Measurements from ENCODE around the gene SLC16A12.

Gene SLC16A12

DNA sequence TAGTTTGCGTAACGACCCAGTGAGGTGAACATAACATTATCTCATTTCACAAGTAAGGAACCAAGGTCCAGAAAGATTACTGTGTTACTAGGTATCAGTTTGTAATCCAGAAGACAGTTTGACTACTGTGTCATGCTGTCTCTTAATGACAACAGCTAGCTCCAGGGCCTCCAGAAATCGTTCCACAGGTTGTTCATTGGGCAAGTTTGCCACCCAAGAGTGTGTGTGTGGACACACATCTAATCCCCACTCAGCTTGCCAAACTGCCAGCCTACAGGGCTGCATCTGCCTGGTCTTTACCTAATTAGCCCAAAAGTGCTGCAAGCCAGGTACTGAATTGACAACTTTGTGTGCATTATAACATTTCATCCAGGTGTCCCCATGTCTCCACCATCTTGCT is 27.9 kb upstream of the SLC16A12 start:
- DNase-seq (ENCODE audit: low read depth), result no peak
- TF ChIP-seq, protein P1, sequence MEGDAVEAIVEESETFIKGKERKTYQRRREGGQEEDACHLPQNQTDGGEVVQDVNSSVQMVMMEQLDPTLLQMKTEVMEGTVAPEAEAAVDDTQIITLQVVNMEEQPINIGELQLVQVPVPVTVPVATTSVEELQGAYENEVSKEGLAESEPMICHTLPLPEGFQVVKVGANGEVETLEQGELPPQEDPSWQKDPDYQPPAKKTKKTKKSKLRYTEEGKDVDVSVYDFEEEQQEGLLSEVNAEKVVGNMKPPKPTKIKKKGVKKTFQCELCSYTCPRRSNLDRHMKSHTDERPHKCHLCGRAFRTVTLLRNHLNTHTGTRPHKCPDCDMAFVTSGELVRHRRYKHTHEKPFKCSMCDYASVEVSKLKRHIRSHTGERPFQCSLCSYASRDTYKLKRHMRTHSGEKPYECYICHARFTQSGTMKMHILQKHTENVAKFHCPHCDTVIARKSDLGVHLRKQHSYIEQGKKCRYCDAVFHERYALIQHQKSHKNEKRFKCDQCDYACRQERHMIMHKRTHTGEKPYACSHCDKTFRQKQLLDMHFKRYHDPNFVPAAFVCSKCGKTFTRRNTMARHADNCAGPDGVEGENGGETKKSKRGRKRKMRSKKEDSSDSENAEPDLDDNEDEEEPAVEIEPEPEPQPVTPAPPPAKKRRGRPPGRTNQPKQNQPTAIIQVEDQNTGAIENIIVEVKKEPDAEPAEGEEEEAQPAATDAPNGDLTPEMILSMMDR (conservative IDR thresholded peaks at IDR 0.05; ENCODE audit: control insufficient read depth, insufficient read depth, low read depth, low read length), result no peak
- H3K4me3 ChIP-seq (ENCODE audit: control insufficient read depth, low read depth, low read length), result no peak overlapping the region

DNA sequence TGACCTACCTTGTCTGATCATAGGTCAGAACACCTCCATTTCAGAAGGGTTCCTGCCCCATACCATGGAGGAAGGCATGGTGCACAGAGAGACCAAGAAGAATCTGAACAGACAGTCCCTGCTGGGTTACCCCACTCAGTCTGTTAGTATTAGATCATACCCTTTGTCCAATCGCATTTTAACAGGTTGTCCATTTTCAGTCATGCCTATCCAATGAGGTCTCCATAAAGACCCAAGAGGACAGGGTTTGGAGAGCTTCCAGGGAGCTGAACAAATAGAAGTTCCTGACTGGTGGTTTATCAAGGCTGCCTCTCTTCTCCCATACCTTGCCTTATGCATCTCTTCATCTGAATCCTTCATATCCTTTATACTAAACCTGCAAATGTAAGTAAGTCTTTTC is 21.2 kb upstream of the SLC16A12 start:
- TF ChIP-seq, protein P1 (conservative IDR thresholded peaks at IDR 0.05; ENCODE audit: control insufficient read depth, insufficient read depth, low read depth, low read length), result no peak
- DNase-seq (ENCODE audit: low read depth), result peak; percentile 76
- no peak overlapping the region for H3K4me3 ChIP-seq (ENCODE audit: control insufficient read depth, low read depth, low read length)

DNA sequence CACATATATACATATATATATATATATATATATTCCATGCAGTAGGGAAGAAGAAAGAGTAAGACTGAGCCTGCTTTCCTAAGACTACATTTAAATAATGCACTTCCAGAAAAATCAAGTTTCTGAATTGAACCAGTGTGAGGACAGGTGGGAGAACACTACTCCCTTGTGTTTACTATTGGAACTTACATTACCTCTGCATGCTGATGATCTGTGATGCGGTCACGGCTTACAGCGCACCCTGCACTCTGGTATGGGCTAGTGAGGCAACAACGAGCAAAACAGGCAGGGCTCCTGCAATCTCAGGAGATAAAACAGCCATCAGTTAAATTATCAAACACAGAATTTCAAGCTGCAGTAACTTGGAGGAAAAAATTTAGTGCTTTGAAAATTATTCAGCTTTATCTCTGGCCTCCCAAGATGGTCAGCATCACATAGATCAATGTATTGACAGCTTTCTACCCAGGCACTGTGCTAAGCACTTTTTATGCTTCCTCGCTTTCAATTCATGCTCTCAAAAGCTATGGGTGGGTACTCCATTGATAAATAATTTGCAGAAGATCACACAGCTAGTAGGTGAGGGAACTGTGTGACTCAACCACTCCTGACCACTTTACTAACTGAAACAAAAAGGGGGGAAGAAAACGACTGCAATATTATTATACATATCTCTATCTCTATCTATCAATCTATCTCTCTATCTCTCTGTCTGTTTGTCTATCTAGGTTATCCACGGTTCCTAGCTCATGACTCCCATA is 20.5 kb upstream of the SLC16A12 start:
- no peak overlapping the region for H3K4me3 ChIP-seq (ENCODE audit: control insufficient read depth, low read depth, low read length)
- TF ChIP-seq, protein P1 (conservative IDR thresholded peaks at IDR 0.05; ENCODE audit: control insufficient read depth, insufficient read depth, low read depth, low read length), result peak; percentile 26
- DNase-seq (ENCODE audit: low read depth), result peak; percentile 53

DNA sequence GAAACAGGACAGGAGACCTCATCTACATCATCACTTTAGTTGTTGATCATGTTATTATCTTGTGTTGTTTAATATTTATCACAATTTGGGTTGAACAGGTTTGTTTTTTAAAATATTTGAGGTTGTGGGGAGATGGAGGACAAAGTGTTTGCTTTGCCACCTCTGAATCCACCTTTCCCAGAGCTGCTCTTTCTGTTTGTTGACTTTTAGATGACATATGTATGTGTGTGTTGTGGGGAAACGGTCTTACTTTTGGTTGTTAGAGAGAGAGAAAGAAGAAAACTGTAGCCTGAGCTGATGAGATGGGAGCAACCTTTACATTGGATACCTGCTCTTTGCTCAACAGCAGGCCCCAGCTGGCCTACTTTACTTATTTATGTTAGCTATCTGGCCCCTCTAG is 19.0 kb upstream of the SLC16A12 start:
- TF ChIP-seq, protein P1 (conservative IDR thresholded peaks at IDR 0.05; ENCODE audit: control insufficient read depth, insufficient read depth, low read depth, low read length), result no peak
- no peak for DNase-seq (ENCODE audit: low read depth)

DNA sequence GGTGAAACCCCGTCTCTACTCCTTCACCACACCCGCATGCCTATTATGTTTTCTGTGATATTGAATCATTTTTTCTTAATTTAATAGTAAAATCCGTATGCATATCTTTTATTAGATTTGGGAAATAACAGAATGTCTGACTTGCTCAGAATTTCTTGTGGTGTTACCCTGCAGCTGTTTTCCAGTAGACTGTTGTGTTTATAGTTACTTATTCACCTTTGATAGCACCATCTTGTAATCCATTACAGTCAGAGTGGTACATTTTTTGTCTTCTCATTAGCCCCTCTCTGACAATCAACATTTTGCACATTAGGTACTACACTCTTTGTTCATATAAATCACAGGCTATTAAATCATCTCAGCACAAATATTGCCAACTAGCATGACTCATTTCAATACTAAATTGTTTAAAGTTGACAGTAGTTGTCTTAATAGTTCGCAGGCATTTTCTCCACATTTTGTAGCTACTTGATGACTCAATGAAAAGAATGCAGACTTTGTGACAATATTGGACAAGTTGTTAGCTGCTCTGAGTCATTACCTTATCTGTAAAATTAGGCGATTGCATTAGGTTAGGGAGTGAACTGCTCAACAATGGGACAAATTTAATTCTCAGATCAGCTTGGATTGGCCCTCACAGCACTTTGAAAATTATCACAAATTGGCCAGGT is 17.8 kb upstream of the SLC16A12 start:
- no peak overlapping the region for H3K4me3 ChIP-seq (ENCODE audit: control insufficient read depth, low read depth, low read length)
- TF ChIP-seq, protein P1 (conservative IDR thresholded peaks at IDR 0.05; ENCODE audit: control insufficient read depth, insufficient read depth, low read depth, low read length), result no peak
- DNase-seq (ENCODE audit: low read depth), result peak; percentile 96

More for the DNA sequence above, 19.0 kb upstream of the SLC16A12 start:
- H3K4me3 ChIP-seq (ENCODE audit: control insufficient read depth, low read depth, low read length), result no peak overlapping the region

DNA sequence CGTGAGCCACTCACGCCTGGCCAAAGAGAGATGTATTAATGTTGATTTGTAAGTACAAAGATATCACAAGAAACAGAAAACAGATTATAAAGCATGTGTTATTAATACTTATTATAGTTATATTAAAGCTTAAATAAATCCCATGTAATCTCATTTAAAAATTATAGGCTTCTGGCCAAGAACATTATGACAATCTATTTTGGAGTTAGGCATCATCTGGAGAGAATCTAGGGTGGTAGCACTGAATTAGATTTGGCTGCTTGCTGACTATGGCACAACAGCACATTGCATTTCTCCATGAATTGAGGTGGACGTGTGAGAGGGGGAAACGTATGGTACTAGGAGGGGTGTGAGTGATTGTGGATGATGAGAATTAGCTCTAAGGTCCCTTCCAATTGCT is 16.8 kb upstream of the SLC16A12 start:
- TF ChIP-seq, protein P1 (conservative IDR thresholded peaks at IDR 0.05; ENCODE audit: control insufficient read depth, insufficient read depth, low read depth, low read length), result no peak
- no peak for DNase-seq (ENCODE audit: low read depth)
- H3K4me3 ChIP-seq (ENCODE audit: control insufficient read depth, low read depth, low read length), result no peak overlapping the region

All from fibroblast of mammary gland (primary cell).